Measurements from ENCODE around the gene AMH. TPM values are rescaled to one million over a fixed set of nuclear protein-coding genes. Genes with fewer than 3 reads are reported as not detected.

The AMH gene
- polyA plus RNA-seq, 1 donor (not counting 4 experiments of a cell fraction or from before 2014, with no cell fraction given): 0.07 TPM

- Histone ChIP-seq H3K4me3 (ENCODE audit: control insufficient read depth in 2 of 3, extremely low read depth in 1 of 3, insufficient read depth in 2 of 3, low read depth in 1 of 3, low read length in 3 of 3) (no peak overlapping the region), H2AFZ (ENCODE audit: control insufficient read depth, low read length) (no peak overlapping the region), H3K9me3 (ENCODE audit: control insufficient read depth, low read depth, low read length) (no peaks in the 10 kb centered on the region), H3K36me3 (ENCODE audit: control insufficient read depth in 2 of 2, extremely low read depth in 1 of 2, insufficient read depth in 2 of 2, low read length in 2 of 2) (no peaks in the 10 kb centered on the region), H3K27me3 (ENCODE audit: control insufficient read depth, extremely low read depth, insufficient read depth, low read length) (peaks cover 61% of the 10 kb centered on the region), H3K9ac (ENCODE audit: control insufficient read depth, extremely low read depth, insufficient read depth, low read length) (no peak overlapping the region), H4K20me1 (ENCODE audit: control insufficient read depth, extremely low read depth, insufficient read depth, low read length) (no peaks in the 10 kb centered on the region), H3K4me1 (ENCODE audit: control insufficient read depth, extremely low read depth, insufficient read depth, low read length) (no peaks in the 10 kb centered on the region), H3K9me1 (ENCODE audit: control insufficient read depth, extremely low read depth, insufficient read depth, low read length) (no peaks in the 10 kb centered on the region), H3K79me2 (ENCODE audit: control insufficient read depth, insufficient read depth, low read length) (no peaks in the 10 kb centered on the region), H3K27ac (ENCODE audit: control insufficient read depth, insufficient read depth, low read length) (no peak overlapping the region), H3K4me2 (ENCODE audit: control insufficient read depth, extremely low read depth, insufficient read depth, low read depth, low read length) (no peak overlapping the region)
- DNase-seq (ENCODE audit: low read depth, low spot score) (no peak), FAIRE-seq (no peak)
- TF ChIP-seq CTCF (optimal IDR thresholded peaks at IDR 0.05 in 1 of 3, IDR thresholded peaks at IDR 0.05 in 1 of 3, conservative IDR thresholded peaks at IDR 0.05 in 1 of 3; ENCODE audit: extremely low read depth in 1 of 3, insufficient read depth in 2 of 3, low read length in 3 of 3) (no peak), EZH2 (IDR thresholded peaks at IDR 0.05; ENCODE audit: low read length) (no peak)
- dilution Hi-C loops (cut with MboI; ENCODE audit: extremely low pct_ligation_motif_present, low sequenced_read_pairs): no loop called here
Measured at GRCh38 chr19:2294687-2295335, 45.7 kb downstream of the AMH start.

- Histone ChIP-seq H3K9me3 (ENCODE audit: control insufficient read depth, low read depth, low read length) (no peaks in the 10 kb centered on the region), H3K27ac (ENCODE audit: control insufficient read depth, insufficient read depth, low read length) (no peak overlapping the region)
- dilution Hi-C loops (cut with MboI; ENCODE audit: extremely low pct_ligation_motif_present, low sequenced_read_pairs): no loop called here
Measured at GRCh38 chr19:2296141-2296540, 47.0 kb downstream of the AMH start.

More at GRCh38 chr19:2296141-2296540, 47.0 kb downstream of the AMH start:
- DNase-seq (ENCODE audit: low read depth, low spot score): no peak
- Histone ChIP-seq H3K36me3 (ENCODE audit: control insufficient read depth in 2 of 2, extremely low read depth in 1 of 2, insufficient read depth in 2 of 2, low read length in 2 of 2) (no peaks in the 10 kb centered on the region), H3K9ac (ENCODE audit: control insufficient read depth, extremely low read depth, insufficient read depth, low read length) (no peak overlapping the region), H3K4me2 (ENCODE audit: control insufficient read depth, extremely low read depth, insufficient read depth, low read depth, low read length) (no peak overlapping the region), H3K4me3 (ENCODE audit: control insufficient read depth in 2 of 3, extremely low read depth in 1 of 3, insufficient read depth in 2 of 3, low read depth in 1 of 3, low read length in 3 of 3) (no peak overlapping the region), H3K79me2 (ENCODE audit: control insufficient read depth, insufficient read depth, low read length) (no peaks in the 10 kb centered on the region), H3K4me1 (ENCODE audit: control insufficient read depth, extremely low read depth, insufficient read depth, low read length) (no peaks in the 10 kb centered on the region), H3K9me1 (ENCODE audit: control insufficient read depth, extremely low read depth, insufficient read depth, low read length) (no peaks in the 10 kb centered on the region), H3K27me3 (ENCODE audit: control insufficient read depth, extremely low read depth, insufficient read depth, low read length) (peaks cover 49% of the 10 kb centered on the region), H4K20me1 (ENCODE audit: control insufficient read depth, extremely low read depth, insufficient read depth, low read length) (no peaks in the 10 kb centered on the region), H2AFZ (ENCODE audit: control insufficient read depth, low read length) (no peak overlapping the region)
- TF ChIP-seq EZH2 (IDR thresholded peaks at IDR 0.05; ENCODE audit: low read length) (no peak), CTCF (optimal IDR thresholded peaks at IDR 0.05 in 1 of 3, IDR thresholded peaks at IDR 0.05 in 1 of 3, conservative IDR thresholded peaks at IDR 0.05 in 1 of 3; ENCODE audit: extremely low read depth in 1 of 3, insufficient read depth in 2 of 3, low read length in 3 of 3) (no peak)
- FAIRE-seq: no peak

All from keratinocyte (primary cell).